ENCODE measurements around the gene SBK3. TPM values are rescaled to one million over a fixed set of nuclear protein-coding genes. Genes with fewer than 3 reads are reported as not detected.
"Not testable (repeated sequence)": the region's sequence is repeated elsewhere in the genome, so short reads cannot be mapped to it uniquely, and the experiment has no call there.

The SBK3 gene
- total and polyA plus RNA-seq, 2 experiments from 2014 or later: 0.71 TPM; not detected in 1

DNA sequence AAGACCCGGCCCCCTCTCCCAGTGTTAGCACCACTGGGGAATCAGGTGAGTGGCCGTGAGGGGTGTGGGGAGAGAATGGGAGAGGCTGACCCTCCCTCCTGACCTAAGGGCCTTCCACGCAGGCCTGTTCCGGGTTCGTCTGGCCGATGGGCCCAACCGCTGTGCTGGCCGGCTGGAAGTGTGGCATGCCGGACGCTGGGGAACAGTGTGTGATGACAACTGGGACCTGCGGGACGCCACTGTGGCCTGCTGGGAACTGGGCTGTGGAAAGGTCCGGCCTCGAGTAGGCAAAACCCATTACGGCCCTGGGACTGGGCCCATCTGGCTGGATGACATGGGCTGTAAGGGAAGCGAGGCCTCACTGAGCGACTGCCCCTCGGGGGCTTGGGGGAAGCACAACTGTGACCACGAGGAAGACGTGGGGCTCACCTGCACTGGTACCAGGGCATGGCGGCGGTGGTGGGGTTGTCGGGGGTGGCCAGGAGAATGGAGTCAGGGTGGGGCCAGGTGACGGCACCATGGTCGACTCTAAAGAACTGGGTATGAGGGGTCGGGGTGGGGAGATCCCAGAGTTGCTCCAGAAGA lies 44.9 kb downstream of the SBK3 start:
- H3K9me3 ChIP-seq (ENCODE audit: low read depth): no peaks in the 10 kb centered on the region
- TF ChIP-seq, protein P1, sequence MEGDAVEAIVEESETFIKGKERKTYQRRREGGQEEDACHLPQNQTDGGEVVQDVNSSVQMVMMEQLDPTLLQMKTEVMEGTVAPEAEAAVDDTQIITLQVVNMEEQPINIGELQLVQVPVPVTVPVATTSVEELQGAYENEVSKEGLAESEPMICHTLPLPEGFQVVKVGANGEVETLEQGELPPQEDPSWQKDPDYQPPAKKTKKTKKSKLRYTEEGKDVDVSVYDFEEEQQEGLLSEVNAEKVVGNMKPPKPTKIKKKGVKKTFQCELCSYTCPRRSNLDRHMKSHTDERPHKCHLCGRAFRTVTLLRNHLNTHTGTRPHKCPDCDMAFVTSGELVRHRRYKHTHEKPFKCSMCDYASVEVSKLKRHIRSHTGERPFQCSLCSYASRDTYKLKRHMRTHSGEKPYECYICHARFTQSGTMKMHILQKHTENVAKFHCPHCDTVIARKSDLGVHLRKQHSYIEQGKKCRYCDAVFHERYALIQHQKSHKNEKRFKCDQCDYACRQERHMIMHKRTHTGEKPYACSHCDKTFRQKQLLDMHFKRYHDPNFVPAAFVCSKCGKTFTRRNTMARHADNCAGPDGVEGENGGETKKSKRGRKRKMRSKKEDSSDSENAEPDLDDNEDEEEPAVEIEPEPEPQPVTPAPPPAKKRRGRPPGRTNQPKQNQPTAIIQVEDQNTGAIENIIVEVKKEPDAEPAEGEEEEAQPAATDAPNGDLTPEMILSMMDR (IDR thresholded peaks at IDR 0.05; ENCODE audit: low read depth, low read length): no peak
- DNase-seq (ENCODE audit: low read depth in 1 of 2, low spot score in 1 of 2): no peak
- no peak overlapping the region for H3K27ac ChIP-seq
- H3K4me1 ChIP-seq (ENCODE audit: low read depth): no peaks in the 10 kb centered on the region
- no peak overlapping the region for H3K4me3 ChIP-seq
- no peaks in the 10 kb centered on the region for H3K36me3 ChIP-seq
- H3K27me3 ChIP-seq: peaks cover 4% of the 10 kb centered on the region

DNA sequence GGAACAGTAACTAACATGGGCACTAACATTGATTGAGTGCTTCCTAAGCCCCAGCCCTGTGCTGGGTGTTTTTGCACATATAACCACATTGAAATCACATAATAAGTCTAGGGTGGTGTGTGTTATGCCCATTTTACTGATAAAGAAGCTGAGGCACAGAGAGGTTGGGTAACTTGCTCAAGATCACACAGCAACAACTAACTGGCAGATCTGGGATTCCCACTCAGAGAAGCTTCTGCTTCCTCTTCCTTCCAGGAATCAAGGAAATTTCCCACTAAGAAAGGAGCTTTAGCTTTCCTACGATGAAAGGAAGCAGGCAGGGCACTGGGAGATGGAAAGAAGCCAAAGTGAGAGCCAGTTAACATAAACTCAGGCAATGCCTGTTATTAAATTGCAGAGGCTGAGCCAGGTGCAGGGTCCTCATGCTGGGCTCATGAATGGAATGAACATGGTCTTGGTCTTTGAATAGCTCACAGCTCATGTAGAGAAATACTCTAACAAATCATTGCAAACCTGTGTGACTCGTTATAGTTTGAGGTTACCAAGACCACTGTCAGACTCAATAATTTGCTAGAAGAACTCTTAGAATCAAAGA lies 47.0 kb downstream of the SBK3 start:
- DNase-seq (ENCODE audit: low read depth in 1 of 2, low spot score in 1 of 2): no peak
- no peaks in the 10 kb centered on the region for H3K27me3 ChIP-seq
- H3K9me3 ChIP-seq (ENCODE audit: low read depth): no peaks in the 10 kb centered on the region
- H3K4me3 ChIP-seq: no peak overlapping the region
- no peaks in the 10 kb centered on the region for H3K36me3 ChIP-seq
- TF ChIP-seq, protein P1 (IDR thresholded peaks at IDR 0.05; ENCODE audit: low read depth, low read length): no peak
- H3K4me1 ChIP-seq (ENCODE audit: low read depth): no peaks in the 10 kb centered on the region
- no peak overlapping the region for H3K27ac ChIP-seq

DNA sequence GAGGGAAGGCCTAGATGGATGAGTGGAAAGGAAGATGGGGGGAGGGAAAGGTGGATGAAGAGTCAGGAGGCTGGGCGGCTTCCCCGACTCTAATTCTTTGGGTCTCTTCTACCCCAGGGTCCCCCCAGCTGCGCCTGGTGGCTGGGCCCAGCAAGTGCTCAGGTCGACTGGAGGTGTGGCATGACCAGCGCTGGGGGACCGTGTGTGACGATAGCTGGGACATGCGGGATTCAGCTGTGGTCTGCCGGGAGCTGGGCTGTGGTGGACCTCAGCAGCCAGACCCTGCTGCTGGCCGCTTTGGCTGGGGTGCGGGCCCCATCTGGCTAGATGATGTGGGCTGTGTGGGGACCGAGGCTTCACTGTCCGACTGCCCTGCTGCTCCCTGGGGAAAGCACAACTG lies 47.6 kb downstream of the SBK3 start:
- Histone ChIP-seq H3K4me1 (ENCODE audit: low read depth) (no peaks in the 10 kb centered on the region), H3K36me3 (no peaks in the 10 kb centered on the region), H3K27ac (no peak overlapping the region), H3K27me3 (no peaks in the 10 kb centered on the region), H3K4me3 (no peak overlapping the region), H3K9me3 (ENCODE audit: low read depth) (no peaks in the 10 kb centered on the region)
- DNase-seq (ENCODE audit: low read depth in 1 of 2, low spot score in 1 of 2): no peak
- TF ChIP-seq, protein P1 (IDR thresholded peaks at IDR 0.05; ENCODE audit: low read depth, low read length): no peak

DNA sequence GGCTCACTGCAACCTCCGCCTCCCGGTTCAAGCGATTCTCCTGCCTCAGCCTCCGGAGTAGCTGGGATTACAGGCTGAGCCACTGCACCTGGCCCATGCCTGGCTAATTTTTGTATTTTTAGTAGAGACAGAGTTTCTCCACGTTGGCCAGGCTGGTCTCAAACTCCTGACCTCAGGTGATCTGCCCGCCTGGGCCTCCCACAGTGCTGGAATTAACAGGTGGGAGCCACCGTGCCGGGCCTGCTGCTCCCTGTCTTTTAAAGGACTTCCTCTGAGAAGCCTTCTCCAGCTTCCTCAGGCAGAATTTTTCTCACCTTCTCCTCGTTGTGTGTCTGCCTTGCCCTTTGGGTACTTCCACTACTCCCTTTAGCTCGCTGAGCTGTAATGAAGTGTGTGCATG lies 48.5 kb downstream of the SBK3 start:
- H3K27me3 ChIP-seq; H3K27ac ChIP-seq; H3K9me3 ChIP-seq (ENCODE audit: low read depth); H3K4me3 ChIP-seq; H3K4me1 ChIP-seq (ENCODE audit: low read depth); DNase-seq (ENCODE audit: low read depth in 1 of 2, low spot score in 1 of 2); H3K36me3 ChIP-seq: not testable (repeated sequence)

DNA sequence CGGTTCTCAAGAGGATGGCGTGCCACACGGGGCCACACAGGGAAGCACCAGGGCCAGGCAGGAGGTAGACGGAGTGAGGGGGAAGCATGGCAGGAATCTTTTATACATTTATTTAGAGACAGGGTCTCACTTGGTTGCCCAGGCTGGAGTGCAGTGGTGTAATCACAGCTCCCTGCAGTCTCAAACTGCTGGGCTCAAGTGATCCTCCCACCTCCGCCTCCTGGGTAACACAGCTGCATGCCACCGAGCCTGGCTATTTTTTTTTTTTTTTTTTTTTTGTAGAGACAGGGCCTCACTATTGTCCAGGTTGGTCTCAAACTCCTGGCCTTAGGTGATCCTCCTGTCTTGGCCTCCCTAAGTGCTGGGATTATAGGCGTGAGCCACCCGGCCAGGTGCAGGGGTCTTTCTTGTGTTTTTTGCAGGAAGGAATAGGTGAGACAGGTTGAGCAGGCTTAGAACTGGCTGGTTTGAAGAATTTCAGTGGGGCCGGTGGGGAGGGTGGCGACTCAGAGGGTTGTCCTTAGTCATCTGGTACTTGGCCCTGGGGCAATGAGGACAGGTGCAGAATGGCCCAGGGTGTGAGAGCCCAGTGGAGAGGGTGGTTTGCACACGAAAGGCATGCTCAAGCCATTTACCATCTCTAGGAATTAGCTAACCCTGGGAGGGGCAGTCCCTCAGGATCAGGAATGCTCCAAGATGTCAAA lies 49.5 kb downstream of the SBK3 start:
- Histone ChIP-seq H3K27me3 (no peaks in the 10 kb centered on the region), H3K9me3 (ENCODE audit: low read depth) (no peaks in the 10 kb centered on the region), H3K4me3 (no peak overlapping the region), H3K27ac (no peak overlapping the region), H3K4me1 (ENCODE audit: low read depth) (no peaks in the 10 kb centered on the region), H3K36me3 (no peaks in the 10 kb centered on the region)
- TF ChIP-seq, protein P1 (IDR thresholded peaks at IDR 0.05; ENCODE audit: low read depth, low read length): no peak
- DNase-seq (ENCODE audit: low read depth in 1 of 2, low spot score in 1 of 2): no peak

DNA sequence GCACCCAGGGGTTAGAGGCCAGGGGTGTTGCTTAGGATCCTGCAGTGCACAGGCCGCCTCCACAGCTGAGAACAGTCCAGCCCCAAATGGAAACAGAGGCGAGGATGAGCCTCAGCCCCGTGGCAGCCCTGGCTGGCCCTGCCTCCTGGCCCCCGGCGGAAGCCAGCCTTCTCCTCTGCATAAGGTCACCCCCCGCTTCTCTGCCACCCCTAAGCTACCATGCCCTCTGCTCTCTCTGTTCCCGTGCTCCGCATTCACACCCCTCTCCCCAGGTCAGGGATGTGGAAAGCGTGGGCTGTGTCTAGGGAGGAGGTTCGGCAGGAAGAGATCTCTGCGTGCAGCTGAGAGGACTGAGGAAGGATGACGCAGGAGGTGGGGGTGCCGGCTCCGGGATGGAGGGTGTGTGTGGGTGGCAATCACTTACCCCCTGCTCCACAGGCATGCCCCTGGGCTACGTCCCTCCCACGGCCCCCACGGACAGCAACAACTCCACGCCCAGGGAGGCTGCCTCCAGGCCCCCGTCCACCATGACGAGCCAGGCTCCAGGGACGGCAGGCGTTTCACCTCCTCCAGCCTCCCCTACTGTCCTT lies 51.1 kb downstream of the SBK3 start:
- H3K27me3 ChIP-seq: no peaks in the 10 kb centered on the region
- peak in 1 of 2 donors; percentile 94 for DNase-seq (ENCODE audit: low read depth in 1 of 2, low spot score in 1 of 2)
- no peaks in the 10 kb centered on the region for H3K4me1 ChIP-seq (ENCODE audit: low read depth)
- no peak overlapping the region for H3K27ac ChIP-seq
- H3K9me3 ChIP-seq (ENCODE audit: low read depth): no peaks in the 10 kb centered on the region
- no peak overlapping the region for H3K4me3 ChIP-seq
- H3K36me3 ChIP-seq: no peaks in the 10 kb centered on the region
- TF ChIP-seq, protein P1 (IDR thresholded peaks at IDR 0.05; ENCODE audit: low read depth, low read length): no peak

Data from cardiac muscle cell (in vitro differentiated cells and primary cell).